Dendritic cell treated with granulocyte-macrophage colony-stimulating factor and Interleukin-4, amounts not matched to agents 40 ng/mL and 50 ng/mL, for 4 days (primary cell): ENCODE data around the gene TJP2.
A peak's percentile ranks its signal among the peaks of the same experiment; 100 is the strongest.

Source experiments
- H3K27ac Mint-ChIP-seq: one replicate; pipeline ENCODE4 v1.8.0; 2022; ENCODE audit warnings: mild to moderate bottlenecking, mixed read lengths
- H3K27me3 Mint-ChIP-seq: one replicate; pipeline ENCODE4 v1.8.0; 2022; ENCODE audit warnings: mild to moderate bottlenecking, mixed read lengths
- H3K36me3 Mint-ChIP-seq: one replicate; pipeline ENCODE4 v1.8.0; 2022; ENCODE audit warnings: low read depth, mixed read lengths
- H3K4me1 Mint-ChIP-seq: one replicate; pipeline ENCODE4 v1.8.0; 2022; ENCODE audit warnings: low read depth, mixed read lengths
- H3K4me3 Mint-ChIP-seq: one replicate; pipeline ENCODE4 v1.8.0; 2022; ENCODE audit warnings: mild to moderate bottlenecking, moderate library complexity, mixed read lengths
- H3K9me3 Mint-ChIP-seq: one replicate; pipeline ENCODE4 v1.8.0; 2022; ENCODE audit warnings: mixed read lengths
- intact Hi-C: fragments of 100-400 bp; cut with micrococcal nuclease; formaldehyde crosslinking; loops from one replicate; pipeline ENCODE4 v1.15.0; 2022

The TJP2 gene

DNA sequence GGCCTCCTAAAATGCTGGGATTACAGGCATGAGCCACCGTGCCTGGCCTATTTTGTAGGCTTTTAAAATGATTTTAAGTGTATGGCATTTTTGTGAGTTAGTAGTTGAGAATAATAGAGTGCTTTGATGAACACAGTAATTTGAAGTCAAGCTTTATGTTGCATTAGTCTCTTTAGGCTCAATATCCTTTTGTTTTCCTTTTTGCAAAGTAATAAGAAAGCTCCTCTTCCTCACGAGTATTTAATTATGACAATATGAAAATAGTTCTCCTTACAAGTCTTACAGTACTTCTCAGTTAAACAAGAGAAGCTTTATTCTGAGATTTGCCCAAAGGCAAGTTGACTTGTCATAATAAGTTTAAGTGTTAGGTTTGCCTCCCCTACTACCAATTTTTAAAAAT is 69.0 kb downstream of the TJP2 start:
- no peaks in the 10 kb centered on the region for H3K9me3 Mint-ChIP-seq
- H3K4me3 Mint-ChIP-seq, result no peak overlapping the region
- no peaks in the 10 kb centered on the region for H3K27me3 Mint-ChIP-seq
- no peaks in the 10 kb centered on the region for H3K4me1 Mint-ChIP-seq
- H3K36me3 Mint-ChIP-seq, result peaks cover 57% of the 10 kb centered on the region
- no peak overlapping the region for H3K27ac Mint-ChIP-seq
- intact Hi-C loops, result no loop called here

DNA sequence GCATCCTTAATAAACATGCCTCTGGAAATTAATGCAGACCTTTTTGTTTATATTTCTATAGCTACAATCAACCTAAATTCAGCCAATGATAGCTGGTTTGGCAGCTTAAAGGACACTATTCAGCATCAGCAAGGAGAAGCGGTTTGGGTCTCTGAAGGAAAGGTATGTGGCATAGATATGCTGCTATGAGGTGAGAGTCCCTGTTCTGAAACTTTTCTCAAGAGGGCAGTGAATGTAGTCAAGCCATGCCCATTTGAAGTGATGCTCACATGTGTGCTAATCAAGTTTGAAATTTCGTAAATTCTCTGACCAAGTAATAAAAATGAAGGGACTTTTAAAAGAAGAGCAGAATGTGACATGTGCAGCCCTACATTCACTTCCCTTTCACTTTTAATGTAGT is 72.6 kb downstream of the TJP2 start:
- H3K9me3 Mint-ChIP-seq, result no peaks in the 10 kb centered on the region
- H3K27ac Mint-ChIP-seq, result no peak overlapping the region
- H3K4me1 Mint-ChIP-seq, result peaks cover 7% of the 10 kb centered on the region
- no peak overlapping the region for H3K4me3 Mint-ChIP-seq
- intact Hi-C loops, result no loop called here
- no peaks in the 10 kb centered on the region for H3K27me3 Mint-ChIP-seq
- peaks cover 57% of the 10 kb centered on the region for H3K36me3 Mint-ChIP-seq

DNA sequence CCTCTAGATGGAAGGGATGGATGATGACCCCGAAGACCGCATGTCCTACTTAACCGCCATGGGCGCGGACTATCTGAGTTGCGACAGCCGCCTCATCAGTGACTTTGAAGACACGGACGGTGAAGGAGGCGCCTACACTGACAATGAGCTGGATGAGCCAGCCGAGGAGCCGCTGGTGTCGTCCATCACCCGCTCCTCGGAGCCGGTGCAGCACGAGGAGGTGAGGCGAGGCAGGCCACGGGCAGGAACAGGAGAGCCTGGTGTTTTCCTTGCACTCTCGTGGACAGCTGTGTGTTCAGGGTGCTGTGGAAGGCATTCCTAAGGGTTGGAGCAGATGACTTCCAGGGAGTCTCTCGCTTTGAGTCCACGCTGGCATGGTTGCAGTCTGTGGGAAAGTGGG is 73.9 kb downstream of the TJP2 start:
- peaks cover 16% of the 10 kb centered on the region for H3K4me1 Mint-ChIP-seq
- no peak overlapping the region for H3K27ac Mint-ChIP-seq
- H3K27me3 Mint-ChIP-seq, result no peaks in the 10 kb centered on the region
- H3K36me3 Mint-ChIP-seq, result peaks cover 59% of the 10 kb centered on the region
- intact Hi-C loops, result no loop called here
- no peak overlapping the region for H3K4me3 Mint-ChIP-seq
- H3K9me3 Mint-ChIP-seq, result no peaks in the 10 kb centered on the region

DNA sequence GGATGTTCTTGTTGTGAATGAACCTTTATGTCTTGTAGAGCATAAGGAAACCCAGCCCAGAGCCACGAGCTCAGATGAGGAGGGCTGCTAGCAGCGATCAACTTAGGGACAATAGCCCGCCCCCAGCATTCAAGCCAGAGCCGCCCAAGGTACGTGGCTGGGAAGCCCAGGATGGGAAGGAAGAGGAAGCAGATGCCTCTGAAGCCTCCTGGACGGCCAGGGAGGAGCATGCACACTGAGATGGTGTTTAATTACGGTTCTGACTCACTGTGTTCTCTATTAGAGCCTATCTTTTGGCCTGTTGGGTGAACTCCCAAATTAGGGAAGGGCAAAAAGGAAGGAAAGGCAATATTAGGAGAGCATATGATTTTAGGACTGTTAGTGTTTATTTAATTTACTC is 75.3 kb downstream of the TJP2 start:
- Mint-ChIP-seq H3K4me1 (peaks cover 16% of the 10 kb centered on the region), H3K9me3 (no peaks in the 10 kb centered on the region), H3K4me3 (no peak overlapping the region), H3K27me3 (no peaks in the 10 kb centered on the region), H3K27ac (no peak overlapping the region), H3K36me3 (peaks cover 68% of the 10 kb centered on the region)
- intact Hi-C loops, result no loop called here

DNA sequence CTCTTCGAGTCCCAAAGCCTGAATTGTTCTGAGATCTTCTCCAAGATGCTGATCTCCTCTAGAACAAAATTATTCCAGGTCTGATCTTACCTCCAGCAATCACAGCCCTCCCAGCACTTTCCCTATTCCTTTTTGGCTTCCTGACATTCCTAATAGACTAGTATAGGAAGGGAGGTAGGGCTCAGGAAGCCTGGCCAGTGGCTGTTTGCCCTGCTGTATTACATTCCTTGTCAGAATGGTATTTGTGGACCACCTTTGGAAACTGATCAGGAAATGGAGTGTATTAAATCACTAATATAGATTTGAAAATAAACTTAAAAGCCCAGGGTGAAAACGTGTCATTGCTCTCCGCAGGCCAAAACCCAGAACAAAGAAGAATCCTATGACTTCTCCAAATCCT is 76.6 kb downstream of the TJP2 start:
- Mint-ChIP-seq H3K36me3 (peaks cover 72% of the 10 kb centered on the region), H3K9me3 (no peaks in the 10 kb centered on the region), H3K4me3 (no peak overlapping the region), H3K4me1 (peaks cover 21% of the 10 kb centered on the region), H3K27me3 (no peaks in the 10 kb centered on the region), H3K27ac (peak overlapping the region; percentile 33)
- intact Hi-C loops, result no loop called here

DNA sequence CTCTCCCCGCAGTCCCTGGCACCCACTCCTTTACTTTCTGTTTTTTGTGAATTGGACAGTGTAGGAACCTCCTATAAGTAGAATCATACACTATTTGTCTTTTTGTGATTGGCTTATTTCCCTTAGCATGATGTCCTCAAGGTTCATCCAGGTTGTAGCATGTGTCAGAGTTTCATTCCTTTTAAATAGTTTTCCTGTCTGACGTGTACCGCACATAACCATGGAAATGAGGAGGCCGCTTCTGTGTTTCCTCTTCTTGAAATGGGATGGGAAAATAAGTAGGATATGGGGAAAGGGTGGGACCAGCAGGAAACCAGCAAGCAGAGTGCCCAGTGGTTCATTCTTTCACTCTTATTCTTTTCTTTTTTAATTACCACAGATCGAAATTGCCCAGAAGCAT is 78.4 kb downstream of the TJP2 start:
- H3K9me3 Mint-ChIP-seq, result no peaks in the 10 kb centered on the region
- H3K4me1 Mint-ChIP-seq, result peaks cover 26% of the 10 kb centered on the region
- intact Hi-C loops, result no loop called here
- H3K27ac Mint-ChIP-seq, result peak overlapping the region; percentile 30
- no peak overlapping the region for H3K4me3 Mint-ChIP-seq
- H3K36me3 Mint-ChIP-seq, result peaks cover 73% of the 10 kb centered on the region
- H3K27me3 Mint-ChIP-seq, result no peaks in the 10 kb centered on the region

DNA sequence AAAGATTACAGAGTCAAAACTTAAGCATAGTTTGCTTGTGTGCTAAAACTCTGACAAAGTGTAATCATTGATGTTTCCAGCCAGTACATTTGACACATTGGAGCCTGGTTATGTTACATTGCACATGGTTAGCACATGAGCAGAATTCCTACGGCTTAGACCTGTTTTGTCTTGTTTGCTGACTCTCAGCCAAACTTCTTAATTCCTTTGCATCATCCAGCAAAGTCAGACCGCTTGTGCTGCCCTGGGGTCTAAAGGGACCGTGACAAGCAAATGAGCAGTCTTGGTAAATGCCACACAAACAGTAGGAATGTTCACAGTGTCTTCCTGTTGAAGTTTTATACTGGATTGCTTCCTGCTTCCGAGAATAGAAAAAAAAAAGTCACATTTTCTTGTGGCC is 79.0 kb downstream of the TJP2 start:
- no peaks in the 10 kb centered on the region for H3K27me3 Mint-ChIP-seq
- H3K9me3 Mint-ChIP-seq, result no peaks in the 10 kb centered on the region
- H3K27ac Mint-ChIP-seq, result no peak overlapping the region
- intact Hi-C loops, result no loop called here
- H3K36me3 Mint-ChIP-seq, result peaks cover 66% of the 10 kb centered on the region
- peaks cover 26% of the 10 kb centered on the region for H3K4me1 Mint-ChIP-seq
- no peak overlapping the region for H3K4me3 Mint-ChIP-seq

DNA sequence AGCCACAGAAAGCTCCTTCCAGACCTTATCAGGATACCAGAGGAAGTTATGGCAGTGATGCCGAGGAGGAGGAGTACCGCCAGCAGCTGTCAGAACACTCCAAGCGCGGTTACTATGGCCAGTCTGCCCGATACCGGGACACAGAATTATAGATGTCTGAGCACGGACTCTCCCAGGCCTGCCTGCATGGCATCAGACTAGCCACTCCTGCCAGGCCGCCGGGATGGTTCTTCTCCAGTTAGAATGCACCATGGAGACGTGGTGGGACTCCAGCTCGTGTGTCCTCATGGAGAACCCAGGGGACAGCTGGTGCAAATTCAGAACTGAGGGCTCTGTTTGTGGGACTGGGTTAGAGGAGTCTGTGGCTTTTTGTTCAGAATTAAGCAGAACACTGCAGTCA is 80.1 kb downstream of the TJP2 start:
- no peaks in the 10 kb centered on the region for H3K27me3 Mint-ChIP-seq
- peaks cover 59% of the 10 kb centered on the region for H3K36me3 Mint-ChIP-seq
- no peaks in the 10 kb centered on the region for H3K9me3 Mint-ChIP-seq
- intact Hi-C loops, result no loop called here
- no peak overlapping the region for H3K4me3 Mint-ChIP-seq
- H3K27ac Mint-ChIP-seq, result no peak overlapping the region
- peaks cover 26% of the 10 kb centered on the region for H3K4me1 Mint-ChIP-seq

DNA sequence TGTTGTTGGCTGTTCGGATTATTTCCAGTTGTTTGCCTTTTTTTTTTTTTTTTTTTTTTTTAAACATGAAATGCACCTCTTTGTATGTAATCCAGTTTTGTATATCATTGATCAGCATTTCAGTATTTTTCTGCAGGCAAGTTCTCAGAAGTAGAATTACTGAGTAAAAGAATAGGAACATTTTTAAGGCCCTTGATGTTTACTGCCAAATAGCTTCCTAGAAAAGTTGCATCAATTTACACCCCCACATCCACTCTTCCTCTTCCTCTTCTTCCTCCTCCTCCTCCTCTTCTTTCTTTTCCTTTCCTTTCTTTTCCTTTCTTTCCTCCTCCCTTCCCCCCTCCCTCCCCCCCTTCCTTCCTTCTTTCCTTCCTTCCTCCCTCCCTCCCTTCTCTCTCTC is 81.5 kb downstream of the TJP2 start:
- no peak overlapping the region for H3K27ac Mint-ChIP-seq
- intact Hi-C loops, result no loop called here
- no peak overlapping the region for H3K4me3 Mint-ChIP-seq
- peaks cover 26% of the 10 kb centered on the region for H3K4me1 Mint-ChIP-seq
- H3K36me3 Mint-ChIP-seq, result peaks cover 52% of the 10 kb centered on the region
- H3K27me3 Mint-ChIP-seq, result no peaks in the 10 kb centered on the region
- H3K9me3 Mint-ChIP-seq, result no peaks in the 10 kb centered on the region

DNA sequence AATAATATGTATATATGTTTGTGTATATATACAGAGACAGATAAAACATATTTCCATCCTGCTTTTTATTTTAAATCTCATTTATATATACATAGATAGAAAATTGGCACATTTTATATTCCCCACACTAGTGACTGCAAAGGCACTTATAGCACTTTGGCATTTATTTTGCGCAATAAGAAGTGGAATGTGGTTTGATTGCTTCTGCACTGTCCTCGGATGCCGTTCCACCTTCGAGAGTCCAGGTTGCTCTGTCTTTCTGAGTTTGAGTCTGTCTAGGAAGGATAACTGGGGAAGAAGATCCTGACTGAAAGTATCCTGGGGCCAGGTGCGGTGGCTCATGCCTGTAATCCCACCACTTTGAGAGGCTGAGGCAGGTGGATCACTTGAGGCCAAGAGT is 84.5 kb downstream of the TJP2 start:
- Mint-ChIP-seq H3K4me3 (no peak overlapping the region), H3K4me1 (peaks cover 23% of the 10 kb centered on the region), H3K27ac (no peak overlapping the region), H3K36me3 (peaks cover 26% of the 10 kb centered on the region), H3K27me3 (no peaks in the 10 kb centered on the region), H3K9me3 (no peaks in the 10 kb centered on the region)
- intact Hi-C loops, result no loop called here

DNA sequence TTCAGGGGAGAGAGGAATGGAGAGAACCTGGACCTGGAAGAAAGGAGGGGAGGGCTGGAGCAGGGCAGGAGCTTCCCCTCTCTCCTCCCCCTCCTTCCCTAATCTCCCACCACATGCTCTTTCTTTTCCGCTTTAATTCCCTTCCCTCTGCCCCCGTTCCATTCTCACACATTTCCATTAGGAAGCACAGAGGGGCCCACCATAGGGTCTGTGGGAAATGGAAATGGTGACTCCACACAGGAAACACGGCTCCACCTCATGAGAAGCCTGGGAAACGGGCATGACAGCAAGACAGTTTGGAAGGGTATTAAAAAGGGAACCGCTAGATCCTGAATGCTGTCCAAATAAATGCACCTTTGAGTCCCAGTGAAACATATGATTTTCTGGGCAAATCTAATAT is 86.1 kb downstream of the TJP2 start:
- Mint-ChIP-seq H3K4me3 (no peak overlapping the region), H3K36me3 (peaks cover 16% of the 10 kb centered on the region), H3K9me3 (no peaks in the 10 kb centered on the region), H3K27ac (no peak overlapping the region), H3K27me3 (no peaks in the 10 kb centered on the region), H3K4me1 (peaks cover 33% of the 10 kb centered on the region)
- intact Hi-C loops, result no loop called here

DNA sequence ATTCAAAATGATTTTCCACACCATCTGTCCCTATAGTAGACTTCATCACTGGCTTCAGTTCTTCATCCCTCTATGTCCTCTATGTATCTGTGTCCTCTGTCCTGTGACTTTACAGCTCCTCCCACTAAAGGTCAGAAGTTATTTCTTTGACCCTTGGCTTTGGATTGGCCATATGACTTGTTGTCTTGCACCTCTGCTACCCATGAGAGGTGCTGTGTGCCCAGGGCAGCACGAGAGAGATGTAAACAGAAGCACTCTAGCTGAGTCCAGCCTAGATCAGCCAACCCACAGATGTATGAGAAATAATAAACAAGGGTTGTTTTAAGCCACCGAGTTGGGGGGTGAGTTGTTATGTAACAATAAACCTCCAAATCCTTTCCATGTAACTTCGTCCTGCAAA is 87.6 kb downstream of the TJP2 start:
- Mint-ChIP-seq H3K27ac (no peak overlapping the region), H3K27me3 (no peaks in the 10 kb centered on the region), H3K9me3 (no peaks in the 10 kb centered on the region), H3K4me3 (no peak overlapping the region), H3K4me1 (peaks cover 36% of the 10 kb centered on the region), H3K36me3 (peaks cover 3% of the 10 kb centered on the region)
- intact Hi-C loops, result no loop called here

DNA sequence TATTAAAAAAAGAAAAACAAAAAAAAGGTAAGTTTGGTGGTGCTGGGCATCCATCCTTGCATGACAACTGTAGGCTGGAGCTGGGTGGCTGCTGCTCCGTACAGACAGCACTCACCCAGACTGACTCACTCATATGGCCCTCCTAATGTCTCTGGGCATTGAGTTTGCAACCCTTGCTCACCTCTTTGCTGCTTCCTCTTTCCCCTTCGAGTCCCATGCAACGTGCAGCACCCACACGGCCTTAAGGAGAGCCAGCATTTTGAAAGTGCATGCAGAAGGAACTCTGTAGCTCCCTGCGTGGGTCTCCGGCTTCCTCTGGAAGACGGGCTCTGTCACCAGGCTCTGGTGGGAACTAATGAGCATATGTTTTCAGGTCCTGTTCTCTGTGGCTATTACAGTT is 90.4 kb downstream of the TJP2 start:
- intact Hi-C loops, result no loop called here
- H3K4me1 Mint-ChIP-seq, result peaks cover 36% of the 10 kb centered on the region
- no peak overlapping the region for H3K4me3 Mint-ChIP-seq
- peaks cover 2% of the 10 kb centered on the region for H3K27me3 Mint-ChIP-seq
- H3K27ac Mint-ChIP-seq, result peak overlapping the region; percentile 78
- peaks cover 9% of the 10 kb centered on the region for H3K9me3 Mint-ChIP-seq
- H3K36me3 Mint-ChIP-seq, result no peaks in the 10 kb centered on the region

DNA sequence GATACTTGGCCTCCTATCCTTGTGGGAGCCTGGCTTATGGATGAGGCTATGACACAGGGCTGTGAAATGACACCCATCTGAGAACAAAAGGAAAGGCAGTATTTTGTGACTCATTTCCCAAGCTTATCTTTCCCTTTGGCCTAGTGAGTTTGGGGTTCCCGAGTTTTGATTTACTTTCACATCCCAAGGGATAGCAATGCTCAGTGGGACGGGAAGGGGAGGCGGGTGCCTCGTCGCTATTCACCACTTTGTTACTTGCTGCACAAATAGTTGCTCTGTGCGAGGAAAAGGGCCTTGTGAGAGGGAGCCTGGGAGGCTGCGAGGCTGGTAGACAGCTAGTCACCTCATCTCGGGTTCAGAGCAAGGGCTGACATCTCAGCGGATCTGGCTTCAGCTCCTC is 91.8 kb downstream of the TJP2 start:
- H3K27ac Mint-ChIP-seq, result peak overlapping the region; percentile 78
- H3K9me3 Mint-ChIP-seq, result peaks cover 9% of the 10 kb centered on the region
- intact Hi-C loops, result no loop called here
- no peaks in the 10 kb centered on the region for H3K36me3 Mint-ChIP-seq
- H3K4me3 Mint-ChIP-seq, result no peak overlapping the region
- H3K4me1 Mint-ChIP-seq, result peaks cover 36% of the 10 kb centered on the region
- H3K27me3 Mint-ChIP-seq, result peaks cover 2% of the 10 kb centered on the region

DNA sequence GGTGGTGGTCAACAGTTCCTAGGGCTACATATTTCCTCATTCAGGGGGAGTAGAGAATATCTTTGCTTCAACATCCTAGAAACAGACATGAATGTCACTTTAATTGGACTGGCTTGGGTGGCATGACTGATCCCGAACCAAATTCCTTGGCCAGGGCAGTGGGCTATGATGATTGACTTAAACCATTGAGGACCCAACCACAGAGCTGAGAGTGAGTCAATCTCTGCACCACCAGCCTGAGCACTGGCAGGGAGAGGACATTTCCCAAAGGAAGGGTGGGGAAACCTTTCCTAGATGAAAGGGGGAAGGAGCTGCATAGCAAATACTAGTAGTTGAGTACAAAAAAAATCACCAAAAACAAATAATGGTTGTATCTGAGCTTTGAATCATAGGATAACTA is 98.1 kb downstream of the TJP2 start:
- Mint-ChIP-seq H3K9me3 (peaks cover 18% of the 10 kb centered on the region), H3K4me1 (no peaks in the 10 kb centered on the region), H3K27ac (no peak overlapping the region), H3K36me3 (no peaks in the 10 kb centered on the region), H3K4me3 (no peak overlapping the region), H3K27me3 (peaks cover 2% of the 10 kb centered on the region)
- intact Hi-C loops, result no loop called here

DNA sequence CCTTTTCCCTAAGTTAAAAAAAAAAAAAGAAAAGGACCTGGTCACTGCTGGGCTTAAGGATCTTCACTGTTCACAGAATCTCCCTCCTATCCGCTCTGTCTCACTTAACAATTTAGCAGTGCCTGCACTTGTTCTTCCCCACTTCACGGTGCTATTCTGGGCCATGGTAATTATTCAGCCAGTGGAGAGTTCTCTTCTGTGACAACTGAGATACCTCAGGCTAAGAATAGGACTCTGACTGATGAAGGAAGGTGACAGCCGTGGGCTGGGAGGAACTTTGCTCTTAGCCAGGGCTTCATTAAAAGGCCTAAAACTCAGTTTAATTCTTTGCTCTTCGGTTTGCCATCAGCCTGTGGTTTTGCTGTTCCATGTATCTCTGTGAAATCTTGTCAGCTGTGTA is 99.1 kb downstream of the TJP2 start:
- H3K4me3 Mint-ChIP-seq, result no peak overlapping the region
- peaks cover 2% of the 10 kb centered on the region for H3K4me1 Mint-ChIP-seq
- intact Hi-C loops, result no loop called here
- no peak overlapping the region for H3K27ac Mint-ChIP-seq
- H3K9me3 Mint-ChIP-seq, result peaks cover 28% of the 10 kb centered on the region
- no peaks in the 10 kb centered on the region for H3K36me3 Mint-ChIP-seq
- peaks cover under 1% of the 10 kb centered on the region for H3K27me3 Mint-ChIP-seq
